ENCODE data around the gene EXOC4. TPM values are rescaled to one million over a fixed set of nuclear protein-coding genes. Genes with fewer than 3 reads are reported as not detected.

The EXOC4 gene
- total RNA-seq, 1 donor from 2014 or later: 99.2 TPM

DNA sequence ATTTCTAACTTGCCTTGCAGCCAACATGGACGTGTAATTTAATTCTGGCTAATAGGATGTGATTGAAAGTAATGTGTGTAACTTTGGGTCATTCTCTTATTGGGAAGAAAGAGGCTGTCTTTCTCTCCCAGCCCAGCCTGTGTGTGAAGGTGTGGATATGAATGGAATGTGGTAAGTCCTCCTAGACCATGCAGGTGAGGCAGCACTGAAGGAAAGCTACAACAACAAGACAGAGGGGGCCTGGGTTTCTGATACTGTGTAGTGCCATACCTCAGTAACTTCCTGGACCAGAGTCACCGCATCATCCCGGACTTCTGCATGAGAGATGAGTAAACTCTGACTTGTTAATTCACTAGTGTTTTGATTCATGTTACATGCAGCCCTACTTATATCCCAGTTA, 237.0 kb downstream of the EXOC4 start:
- intact Hi-C loops (cut with DNase I): no loop called here
- H3K27me3 ChIP-seq: no peaks in the 10 kb centered on the region
- H3K36me3 ChIP-seq: no peaks in the 10 kb centered on the region
- no peak for DNase-seq (ENCODE audit: extremely low spot score in 2 of 2)
- no peak overlapping the region for H3K27ac ChIP-seq
- no peak for TF ChIP-seq POLR2AphosphoS5 (IDR thresholded peaks at IDR 0.05; ENCODE audit: insufficient read depth in 1 of 2, low read depth in 1 of 2)
- TF ChIP-seq POLR2A (IDR thresholded peaks at IDR 0.05): no peak
- TF ChIP-seq, protein P1, sequence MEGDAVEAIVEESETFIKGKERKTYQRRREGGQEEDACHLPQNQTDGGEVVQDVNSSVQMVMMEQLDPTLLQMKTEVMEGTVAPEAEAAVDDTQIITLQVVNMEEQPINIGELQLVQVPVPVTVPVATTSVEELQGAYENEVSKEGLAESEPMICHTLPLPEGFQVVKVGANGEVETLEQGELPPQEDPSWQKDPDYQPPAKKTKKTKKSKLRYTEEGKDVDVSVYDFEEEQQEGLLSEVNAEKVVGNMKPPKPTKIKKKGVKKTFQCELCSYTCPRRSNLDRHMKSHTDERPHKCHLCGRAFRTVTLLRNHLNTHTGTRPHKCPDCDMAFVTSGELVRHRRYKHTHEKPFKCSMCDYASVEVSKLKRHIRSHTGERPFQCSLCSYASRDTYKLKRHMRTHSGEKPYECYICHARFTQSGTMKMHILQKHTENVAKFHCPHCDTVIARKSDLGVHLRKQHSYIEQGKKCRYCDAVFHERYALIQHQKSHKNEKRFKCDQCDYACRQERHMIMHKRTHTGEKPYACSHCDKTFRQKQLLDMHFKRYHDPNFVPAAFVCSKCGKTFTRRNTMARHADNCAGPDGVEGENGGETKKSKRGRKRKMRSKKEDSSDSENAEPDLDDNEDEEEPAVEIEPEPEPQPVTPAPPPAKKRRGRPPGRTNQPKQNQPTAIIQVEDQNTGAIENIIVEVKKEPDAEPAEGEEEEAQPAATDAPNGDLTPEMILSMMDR (IDR thresholded peaks at IDR 0.05): no peak
- no peaks in the 10 kb centered on the region for H3K9me3 ChIP-seq
- no peaks in the 10 kb centered on the region for H3K4me1 ChIP-seq
- no peak overlapping the region for H3K4me3 ChIP-seq

DNA sequence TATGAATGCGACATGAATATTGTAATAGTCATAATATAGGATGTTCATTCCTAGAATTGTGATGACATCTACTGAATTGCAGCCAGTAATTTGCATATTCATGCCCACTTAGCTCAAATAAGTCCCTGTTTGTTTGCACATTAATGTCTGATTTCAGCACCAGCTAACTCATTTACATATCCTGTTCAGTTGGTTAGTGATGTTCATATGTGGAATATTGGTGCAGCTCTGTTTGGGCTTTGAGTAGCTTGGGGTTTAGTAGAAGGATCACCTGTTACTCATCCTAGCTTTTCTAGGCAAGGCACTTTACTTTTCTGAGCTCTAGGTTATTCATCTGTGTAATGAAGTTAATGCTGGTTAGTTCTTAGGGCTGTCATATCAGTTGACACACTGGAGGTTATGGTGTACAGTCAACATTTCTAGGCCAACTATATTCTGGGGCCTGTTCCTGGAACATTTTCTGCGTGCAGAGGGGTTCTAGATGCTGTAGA, 238.4 kb downstream of the EXOC4 start:
- no peaks in the 10 kb centered on the region for H3K9me3 ChIP-seq
- intact Hi-C loops (cut with DNase I): no loop called here
- TF ChIP-seq POLR2A (IDR thresholded peaks at IDR 0.05) (no peak), POLR2AphosphoS5 (IDR thresholded peaks at IDR 0.05; ENCODE audit: insufficient read depth in 1 of 2, low read depth in 1 of 2) (no peak)
- TF ChIP-seq, protein P1 (IDR thresholded peaks at IDR 0.05): no peak
- H3K4me1 ChIP-seq: no peaks in the 10 kb centered on the region
- H3K4me3 ChIP-seq: no peak overlapping the region
- no peaks in the 10 kb centered on the region for H3K27me3 ChIP-seq
- no peaks in the 10 kb centered on the region for H3K36me3 ChIP-seq
- no peak overlapping the region for H3K27ac ChIP-seq
- DNase-seq (ENCODE audit: extremely low spot score in 2 of 2): no peak

DNA sequence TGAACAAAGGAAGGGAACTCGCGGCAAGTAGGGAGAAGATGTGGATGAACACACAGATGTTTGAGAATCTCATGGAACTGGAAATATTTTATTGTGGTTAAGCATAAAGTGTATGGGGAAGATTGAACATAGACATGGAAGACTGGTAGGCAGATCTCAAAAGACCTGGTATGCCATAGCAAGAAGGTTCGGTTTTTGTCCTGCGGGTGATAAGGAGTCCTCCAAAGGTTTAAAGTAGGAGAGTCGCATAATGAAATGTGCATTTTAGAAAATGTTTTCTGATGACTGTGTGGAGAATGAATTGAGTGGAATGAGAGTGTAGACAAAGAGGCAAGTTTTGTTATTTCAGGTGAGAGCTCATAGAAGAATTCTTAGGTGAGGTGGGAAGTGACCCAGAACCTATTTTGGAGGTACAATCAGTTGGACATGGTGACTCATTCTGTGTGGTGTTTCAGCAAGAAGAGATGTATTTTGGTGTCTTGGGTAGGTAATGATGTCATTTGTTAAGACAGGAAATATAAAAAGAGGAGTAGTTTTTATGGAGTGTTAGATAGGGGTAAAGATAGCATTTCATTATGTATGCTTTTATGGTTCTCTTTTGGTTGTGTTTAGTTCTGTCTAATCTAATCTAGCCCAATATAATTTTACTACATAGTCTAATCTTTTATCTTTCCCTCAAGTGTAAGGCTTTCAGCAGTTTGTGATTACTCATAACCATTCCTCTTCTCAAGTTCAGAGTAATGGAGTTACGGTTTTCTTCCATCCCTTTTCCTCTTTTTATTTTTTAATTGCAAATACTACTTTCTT, 239.2 kb downstream of the EXOC4 start:
- no peaks in the 10 kb centered on the region for H3K27me3 ChIP-seq
- intact Hi-C loops (cut with DNase I): no loop called here
- no peak overlapping the region for H3K4me3 ChIP-seq
- DNase-seq (ENCODE audit: extremely low spot score in 2 of 2): no peak
- no peaks in the 10 kb centered on the region for H3K4me1 ChIP-seq
- H3K9me3 ChIP-seq: no peaks in the 10 kb centered on the region
- no peak for TF ChIP-seq POLR2A (IDR thresholded peaks at IDR 0.05)
- TF ChIP-seq, protein P1 (IDR thresholded peaks at IDR 0.05): no peak
- no peak for TF ChIP-seq POLR2AphosphoS5 (IDR thresholded peaks at IDR 0.05; ENCODE audit: insufficient read depth in 1 of 2, low read depth in 1 of 2)
- H3K27ac ChIP-seq: no peak overlapping the region
- H3K36me3 ChIP-seq: no peaks in the 10 kb centered on the region

DNA sequence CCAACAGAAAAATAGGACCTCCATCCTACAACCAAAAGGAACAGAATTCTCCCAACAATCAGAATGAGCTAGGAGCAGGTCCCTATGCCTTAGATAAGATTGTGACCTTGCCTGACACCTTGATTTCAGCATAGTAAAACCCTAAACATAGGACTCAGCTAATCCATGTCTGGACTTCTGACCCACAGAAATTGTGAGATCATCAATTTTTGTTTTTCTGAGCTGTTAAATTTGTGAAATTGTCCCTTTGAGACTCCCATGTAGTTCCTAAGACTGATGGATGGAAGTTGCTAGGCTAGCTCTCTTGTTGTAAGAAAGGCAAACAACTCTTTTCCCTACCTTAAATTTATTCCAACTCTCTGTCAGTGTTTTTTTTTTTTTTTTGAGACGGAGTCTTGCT, 244.2 kb downstream of the EXOC4 start:
- TF ChIP-seq, protein P1 (IDR thresholded peaks at IDR 0.05): no peak
- TF ChIP-seq POLR2AphosphoS5 (IDR thresholded peaks at IDR 0.05; ENCODE audit: insufficient read depth in 1 of 2, low read depth in 1 of 2) (no peak), POLR2A (IDR thresholded peaks at IDR 0.05) (no peak)
- no peak overlapping the region for H3K4me3 ChIP-seq
- H3K9me3 ChIP-seq: no peaks in the 10 kb centered on the region
- H3K27me3 ChIP-seq: no peaks in the 10 kb centered on the region
- intact Hi-C loops (cut with DNase I): no loop called here
- no peak overlapping the region for H3K27ac ChIP-seq
- no peak for DNase-seq (ENCODE audit: extremely low spot score in 2 of 2)
- no peaks in the 10 kb centered on the region for H3K4me1 ChIP-seq
- no peaks in the 10 kb centered on the region for H3K36me3 ChIP-seq

DNA sequence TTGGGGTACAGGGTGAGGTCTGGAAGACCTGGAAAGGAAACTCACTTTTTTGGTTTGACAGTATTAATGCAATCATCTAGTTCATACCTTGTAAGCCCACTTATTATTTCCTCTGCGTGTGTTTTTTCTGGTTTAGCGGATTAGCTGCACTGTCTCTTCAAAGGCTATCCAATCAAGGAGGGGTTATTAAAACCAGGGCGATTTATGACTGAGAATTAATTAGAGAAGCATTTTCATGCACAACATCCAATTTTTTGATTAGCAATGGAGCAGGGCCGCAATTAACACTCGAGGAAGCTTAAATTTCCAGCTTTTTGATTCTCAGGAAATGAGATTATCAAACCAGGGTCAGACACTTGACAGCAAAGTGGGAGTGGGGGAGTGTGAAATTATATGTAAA, 248.9 kb downstream of the EXOC4 start:
- Histone ChIP-seq H3K27ac (no peak overlapping the region), H3K9me3 (no peaks in the 10 kb centered on the region), H3K27me3 (no peaks in the 10 kb centered on the region), H3K4me1 (no peaks in the 10 kb centered on the region), H3K36me3 (no peaks in the 10 kb centered on the region), H3K4me3 (no peak overlapping the region)
- no peak for DNase-seq (ENCODE audit: extremely low spot score in 2 of 2)
- TF ChIP-seq POLR2A (IDR thresholded peaks at IDR 0.05) (no peak), POLR2AphosphoS5 (IDR thresholded peaks at IDR 0.05; ENCODE audit: insufficient read depth in 1 of 2, low read depth in 1 of 2) (no peak)
- TF ChIP-seq, protein P1 (IDR thresholded peaks at IDR 0.05): no peak
- intact Hi-C loops (cut with DNase I): no loop called here

All from vagina (tissue), 2 donors.